ENCODE measurements around the gene XYLT1.

DNA sequence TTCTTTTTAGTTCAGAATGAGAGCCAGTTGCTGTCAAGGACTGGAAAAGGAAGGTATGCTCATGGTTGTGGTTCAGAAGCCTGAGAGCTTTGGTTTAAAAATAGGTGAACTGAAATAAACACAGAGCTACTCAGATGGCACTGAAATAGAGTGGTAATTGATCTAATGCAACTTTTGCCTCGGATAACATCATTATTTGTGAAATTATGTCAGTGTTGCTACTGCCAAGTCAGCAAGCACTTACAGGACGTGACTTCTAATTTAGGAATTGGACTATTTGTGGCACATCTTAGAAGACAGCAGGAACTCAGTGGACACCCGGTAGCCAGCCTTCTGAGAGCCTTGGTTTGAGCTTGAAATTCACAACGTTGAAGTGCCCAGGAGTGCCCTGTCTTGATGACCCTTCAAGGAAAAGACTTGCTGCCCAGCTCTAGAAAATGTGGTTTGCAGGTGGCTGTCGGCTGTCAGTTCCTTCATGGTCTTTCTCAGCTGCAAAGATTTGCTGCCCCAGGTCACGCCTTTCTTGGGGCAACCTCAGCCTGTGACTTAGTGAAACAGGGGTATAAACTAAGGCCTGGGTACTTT lies 42.0 kb upstream of the XYLT1 start:
- no peak for TF ChIP-seq CTCF (IDR thresholded peaks at IDR 0.05)
- TF ChIP-seq PRDM15 (CRISPR knock-in tag; IDR thresholded peaks at IDR 0.05): no peak
- no peak for TF ChIP-seq ATF3 (CRISPR knock-in tag; conservative IDR thresholded peaks at IDR 0.05)
- TF ChIP-seq, protein P1, sequence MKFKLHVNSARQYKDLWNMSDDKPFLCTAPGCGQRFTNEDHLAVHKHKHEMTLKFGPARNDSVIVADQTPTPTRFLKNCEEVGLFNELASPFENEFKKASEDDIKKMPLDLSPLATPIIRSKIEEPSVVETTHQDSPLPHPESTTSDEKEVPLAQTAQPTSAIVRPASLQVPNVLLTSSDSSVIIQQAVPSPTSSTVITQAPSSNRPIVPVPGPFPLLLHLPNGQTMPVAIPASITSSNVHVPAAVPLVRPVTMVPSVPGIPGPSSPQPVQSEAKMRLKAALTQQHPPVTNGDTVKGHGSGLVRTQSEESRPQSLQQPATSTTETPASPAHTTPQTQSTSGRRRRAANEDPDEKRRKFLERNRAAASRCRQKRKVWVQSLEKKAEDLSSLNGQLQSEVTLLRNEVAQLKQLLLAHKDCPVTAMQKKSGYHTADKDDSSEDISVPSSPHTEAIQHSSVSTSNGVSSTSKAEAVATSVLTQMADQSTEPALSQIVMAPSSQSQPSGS (CRISPR knock-in tag; IDR thresholded peaks at IDR 0.05; ENCODE audit: borderline replicate concordance, low read depth): no peak
- no peak for TF ChIP-seq CDX4 (CRISPR knock-in tag; IDR thresholded peaks at IDR 0.05; ENCODE audit: borderline replicate concordance)
- no peak for TF ChIP-seq FOXP1 (CRISPR knock-in tag; IDR thresholded peaks at IDR 0.05; ENCODE audit: borderline replicate concordance)
- TF ChIP-seq ESRRA (CRISPR knock-in tag; IDR thresholded peaks at IDR 0.05; ENCODE audit: borderline replicate concordance): no peak
- TF ChIP-seq NR1H2 (CRISPR knock-in tag; IDR thresholded peaks at IDR 0.05): no peak
- no peak for TF ChIP-seq TEAD4 (CRISPR knock-in tag; IDR thresholded peaks at IDR 0.05)
- no peak for TF ChIP-seq ZNF121 (CRISPR knock-in tag; IDR thresholded peaks at IDR 0.05)
- TF ChIP-seq ZNF232 (CRISPR knock-in tag; IDR thresholded peaks at IDR 0.05): no peak
- TF ChIP-seq E2F1 (CRISPR knock-in tag; IDR thresholded peaks at IDR 0.05): no peak
- TF ChIP-seq, protein P2, sequence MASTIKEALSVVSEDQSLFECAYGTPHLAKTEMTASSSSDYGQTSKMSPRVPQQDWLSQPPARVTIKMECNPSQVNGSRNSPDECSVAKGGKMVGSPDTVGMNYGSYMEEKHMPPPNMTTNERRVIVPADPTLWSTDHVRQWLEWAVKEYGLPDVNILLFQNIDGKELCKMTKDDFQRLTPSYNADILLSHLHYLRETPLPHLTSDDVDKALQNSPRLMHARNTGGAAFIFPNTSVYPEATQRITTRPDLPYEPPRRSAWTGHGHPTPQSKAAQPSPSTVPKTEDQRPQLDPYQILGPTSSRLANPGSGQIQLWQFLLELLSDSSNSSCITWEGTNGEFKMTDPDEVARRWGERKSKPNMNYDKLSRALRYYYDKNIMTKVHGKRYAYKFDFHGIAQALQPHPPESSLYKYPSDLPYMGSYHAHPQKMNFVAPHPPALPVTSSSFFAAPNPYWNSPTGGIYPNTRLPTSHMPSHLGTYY (CRISPR knock-in tag; IDR thresholded peaks at IDR 0.05): no peak
